Measurements from ENCODE around the gene YKT6.
"Not testable (repeated sequence)": the region's sequence is repeated elsewhere in the genome, so short reads cannot be mapped to it uniquely, and the experiment has no call there.

YKT6 gene

DNA sequence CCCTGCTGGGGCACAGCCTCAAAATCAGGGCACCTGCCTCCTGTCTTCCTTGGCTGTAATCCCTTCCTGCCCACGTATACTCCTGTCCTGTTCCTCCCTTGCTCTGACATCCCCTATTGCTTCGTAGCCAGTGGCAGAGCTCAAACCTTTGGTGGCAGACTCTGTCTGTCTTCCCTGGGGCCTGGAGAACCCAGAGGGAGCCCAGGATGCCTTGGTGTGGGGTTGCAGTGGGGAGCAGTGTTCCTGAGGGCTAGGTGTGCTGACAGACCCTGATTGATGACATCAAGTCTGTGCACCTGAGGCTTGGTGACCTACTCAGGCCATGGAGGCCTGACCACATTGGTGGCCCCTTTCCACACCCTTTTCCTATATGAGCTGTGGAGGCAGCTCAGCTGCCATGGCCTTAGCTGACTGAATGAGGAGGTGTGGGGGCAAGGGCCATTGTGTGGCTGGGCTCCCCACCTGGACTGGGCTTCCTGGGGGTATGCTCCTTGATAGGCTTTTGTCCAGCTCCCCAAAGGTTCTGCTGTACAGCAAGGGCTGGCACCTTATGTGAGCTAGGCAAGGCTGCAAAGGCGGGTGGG, 6.1 kb upstream of the YKT6 start:
- FAIRE-seq = no peak
- TF ChIP-seq, protein P1, sequence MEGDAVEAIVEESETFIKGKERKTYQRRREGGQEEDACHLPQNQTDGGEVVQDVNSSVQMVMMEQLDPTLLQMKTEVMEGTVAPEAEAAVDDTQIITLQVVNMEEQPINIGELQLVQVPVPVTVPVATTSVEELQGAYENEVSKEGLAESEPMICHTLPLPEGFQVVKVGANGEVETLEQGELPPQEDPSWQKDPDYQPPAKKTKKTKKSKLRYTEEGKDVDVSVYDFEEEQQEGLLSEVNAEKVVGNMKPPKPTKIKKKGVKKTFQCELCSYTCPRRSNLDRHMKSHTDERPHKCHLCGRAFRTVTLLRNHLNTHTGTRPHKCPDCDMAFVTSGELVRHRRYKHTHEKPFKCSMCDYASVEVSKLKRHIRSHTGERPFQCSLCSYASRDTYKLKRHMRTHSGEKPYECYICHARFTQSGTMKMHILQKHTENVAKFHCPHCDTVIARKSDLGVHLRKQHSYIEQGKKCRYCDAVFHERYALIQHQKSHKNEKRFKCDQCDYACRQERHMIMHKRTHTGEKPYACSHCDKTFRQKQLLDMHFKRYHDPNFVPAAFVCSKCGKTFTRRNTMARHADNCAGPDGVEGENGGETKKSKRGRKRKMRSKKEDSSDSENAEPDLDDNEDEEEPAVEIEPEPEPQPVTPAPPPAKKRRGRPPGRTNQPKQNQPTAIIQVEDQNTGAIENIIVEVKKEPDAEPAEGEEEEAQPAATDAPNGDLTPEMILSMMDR (IDR thresholded peaks at IDR 0.05; ENCODE audit: insufficient read depth, missing control alignments) = no peak

DNA sequence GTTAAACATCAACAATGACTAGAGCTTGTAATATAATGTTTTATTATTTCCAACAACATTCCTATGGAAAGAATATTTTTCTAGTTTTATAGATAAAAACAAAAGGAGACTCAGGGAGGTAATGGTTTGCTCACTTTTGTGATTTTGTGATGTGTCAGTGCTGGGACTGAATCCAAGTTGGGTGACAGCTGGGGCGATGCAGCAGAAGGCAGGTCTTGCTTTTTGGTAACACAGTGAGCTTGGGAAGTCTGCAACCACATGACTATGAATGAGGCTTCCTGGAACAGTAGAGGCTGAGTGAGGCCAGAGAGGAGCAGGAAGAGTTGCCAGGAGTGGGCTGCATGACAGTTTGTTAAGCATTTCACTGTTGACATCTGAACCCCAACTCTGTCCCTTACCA, 4.9 kb upstream of the YKT6 start:
- TF ChIP-seq, protein P1 (IDR thresholded peaks at IDR 0.05; ENCODE audit: insufficient read depth, missing control alignments) = no peak
- FAIRE-seq (no peak), DNase-seq (ENCODE audit: insufficient read length, low spot score) (no peak)

More for the DNA sequence above, 6.1 kb upstream of the YKT6 start:
- no peak for DNase-seq (ENCODE audit: insufficient read length, low spot score)

DNA sequence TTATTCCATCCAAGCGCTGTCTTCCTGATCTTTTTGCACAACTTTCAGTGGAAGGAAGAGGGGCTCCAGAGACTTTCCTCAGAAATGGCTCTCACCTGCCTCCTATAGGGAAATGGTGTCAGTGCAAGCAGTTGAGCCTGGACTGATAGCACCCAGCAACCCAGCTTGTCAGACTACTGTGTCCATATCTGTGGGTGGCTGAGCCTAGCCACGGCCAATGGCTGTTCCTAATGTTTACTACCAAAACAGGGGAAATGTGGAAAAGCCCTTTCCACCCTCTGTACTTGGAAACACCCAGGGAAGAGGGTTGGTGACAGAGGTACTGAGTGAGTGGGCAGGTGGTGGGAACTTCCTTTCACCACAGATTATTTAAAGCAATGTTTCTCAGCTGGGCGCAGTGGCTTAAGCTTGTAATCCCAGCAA, 4.3 kb upstream of the YKT6 start:
- FAIRE-seq = peak; percentile 67
- TF ChIP-seq, protein P1 (IDR thresholded peaks at IDR 0.05; ENCODE audit: insufficient read depth, missing control alignments) = peak; percentile 67
- DNase-seq (ENCODE audit: insufficient read length, low spot score) = no peak

DNA sequence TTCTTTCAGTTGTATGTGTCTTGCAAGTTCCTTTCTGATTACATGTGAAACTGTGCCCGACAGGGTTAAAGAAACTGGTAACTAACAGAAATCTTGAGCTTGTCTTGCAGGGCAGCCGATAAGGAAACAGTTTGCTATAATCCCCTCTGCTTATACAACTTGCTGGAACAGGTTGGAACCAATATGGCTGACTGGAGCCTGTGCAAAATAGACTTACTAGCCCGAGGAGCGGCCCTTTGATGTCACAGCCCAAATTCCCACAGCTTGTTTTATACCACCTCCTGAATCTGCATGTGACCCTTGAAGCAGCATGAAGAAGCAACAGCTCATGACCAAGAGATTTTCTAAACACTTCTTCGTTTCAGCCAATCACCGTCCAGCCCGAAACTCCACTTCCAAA, 3.3 kb upstream of the YKT6 start:
- DNase-seq (ENCODE audit: insufficient read length, low spot score) = no peak
- FAIRE-seq = no peak
- TF ChIP-seq, protein P1 (IDR thresholded peaks at IDR 0.05; ENCODE audit: insufficient read depth, missing control alignments) = no peak

DNA sequence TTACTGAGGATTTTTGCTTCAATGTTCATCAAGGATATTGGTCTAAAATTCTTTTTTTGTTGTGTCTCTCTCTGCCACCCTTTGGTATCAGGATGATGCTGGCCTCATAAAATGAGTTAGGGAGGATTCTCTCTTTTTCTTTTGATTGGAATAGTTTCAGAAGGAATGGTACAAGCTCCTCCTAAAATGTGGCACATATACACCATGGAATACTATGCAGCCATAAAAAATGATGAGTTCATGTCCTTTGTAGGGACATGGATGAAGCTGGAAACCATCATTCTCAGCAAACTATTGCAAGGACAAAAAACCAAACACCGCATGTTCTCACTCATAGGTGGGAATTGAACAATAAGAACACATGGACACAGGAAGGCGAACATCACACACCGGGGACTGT, 615 bp upstream of the YKT6 start:
- not testable (repeated sequence) for FAIRE-seq; DNase-seq (ENCODE audit: insufficient read length, low spot score)

DNA sequence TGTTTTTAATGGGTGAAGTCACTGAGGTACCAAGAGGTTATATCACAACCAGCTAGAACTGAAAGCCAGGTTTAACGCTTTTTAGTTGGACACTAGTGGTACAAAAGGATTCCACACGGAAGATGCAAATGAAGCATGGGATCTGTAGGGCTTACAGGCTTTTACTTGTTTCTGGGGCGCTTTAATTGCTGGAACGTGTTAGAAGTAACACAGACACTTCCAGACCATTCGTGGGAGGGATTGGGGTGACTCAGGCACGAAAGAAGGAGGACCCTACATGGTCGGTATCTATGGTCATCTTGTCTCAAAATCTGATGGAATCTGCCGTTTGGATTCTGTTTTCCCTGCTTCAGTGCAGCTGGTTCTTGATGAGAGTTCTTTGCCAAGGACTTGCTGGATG, 1.0 kb downstream of the YKT6 start:
- TF ChIP-seq, protein P1 (IDR thresholded peaks at IDR 0.05; ENCODE audit: insufficient read depth, missing control alignments) = no peak
- no peak for FAIRE-seq
- no peak for DNase-seq (ENCODE audit: insufficient read length, low spot score)

DNA sequence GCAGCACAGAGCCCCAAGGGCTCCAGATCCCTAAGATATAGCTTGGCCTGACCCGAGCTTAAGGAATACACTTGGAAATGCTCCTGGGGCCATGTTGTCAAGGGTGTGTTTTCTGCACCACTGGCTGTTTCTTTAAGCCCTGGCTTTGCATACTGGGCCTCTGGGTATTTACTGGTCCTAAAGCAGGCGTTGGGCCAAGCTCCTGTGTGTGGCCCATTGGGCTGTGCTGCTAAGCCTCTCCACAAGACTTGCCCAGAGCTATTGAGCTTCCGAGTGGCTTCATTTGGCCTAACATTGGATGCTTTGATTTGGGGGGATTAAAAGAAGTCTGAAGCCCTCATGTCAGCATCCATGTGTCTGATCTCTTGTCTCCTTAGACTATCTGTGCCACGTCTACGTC, 5.2 kb downstream of the YKT6 start:
- TF ChIP-seq, protein P1 (IDR thresholded peaks at IDR 0.05; ENCODE audit: insufficient read depth, missing control alignments) = no peak
- FAIRE-seq (no peak), DNase-seq (ENCODE audit: insufficient read length, low spot score) (no peak)

DNA sequence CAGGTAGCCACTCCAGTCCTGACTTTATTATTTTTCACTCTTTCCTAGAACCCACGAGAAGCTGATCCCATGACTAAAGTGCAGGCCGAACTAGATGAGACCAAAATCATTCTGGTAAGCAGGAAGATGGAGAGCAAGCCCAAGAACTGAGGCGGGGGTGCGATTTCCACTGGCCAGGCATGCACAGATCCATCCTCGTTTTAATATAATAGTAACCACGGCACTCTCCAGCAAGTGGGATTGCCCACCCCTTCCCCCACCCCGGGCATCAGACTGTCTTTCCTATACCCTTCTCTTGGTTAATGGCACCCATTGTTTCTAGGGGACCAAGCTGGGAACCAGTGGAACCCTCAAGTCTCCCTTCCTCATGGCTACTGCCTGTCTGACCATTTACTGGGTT, 7.3 kb downstream of the YKT6 start:
- DNase-seq (ENCODE audit: insufficient read length, low spot score) (no peak), FAIRE-seq (no peak)
- TF ChIP-seq, protein P1 (IDR thresholded peaks at IDR 0.05; ENCODE audit: insufficient read depth, missing control alignments) = no peak

All from D721Med (cell line).